ENCODE measurements around the gene SLC2A10.

Gene SLC2A10

GRCh38 chr20:46709459-46710152 is at the start of gene SLC2A10:
Gene SLC2A10 (plus strand): TSS chr20:46709649. CDS start chr20:46709737, 88 bp downstream.
- TF ChIP-seq GATA3 (IDR thresholded peaks at IDR 0.05; ENCODE audit: low read depth, low read length): no peak
- no peak for TF ChIP-seq GATA2 (IDR thresholded peaks at IDR 0.05; ENCODE audit: low read depth, low read length)

- TF ChIP-seq GATA3 (IDR thresholded peaks at IDR 0.05; ENCODE audit: low read depth, low read length) (no peak), GATA2 (IDR thresholded peaks at IDR 0.05; ENCODE audit: low read depth, low read length) (no peak)
Observed at GRCh38 chr20:46660487-46660886, 49.0 kb upstream of the SLC2A10 start.

- TF ChIP-seq GATA2 (IDR thresholded peaks at IDR 0.05; ENCODE audit: low read depth, low read length) (no peak), GATA3 (IDR thresholded peaks at IDR 0.05; ENCODE audit: low read depth, low read length) (no peak)
Observed at GRCh38 chr20:46661659-46662058, 47.8 kb upstream of the SLC2A10 start.

GRCh38 chr20:46663531-46663930 is 45.9 kb upstream of the SLC2A10 start:
- TF ChIP-seq GATA2 (IDR thresholded peaks at IDR 0.05; ENCODE audit: low read depth, low read length) (no peak), GATA3 (IDR thresholded peaks at IDR 0.05; ENCODE audit: low read depth, low read length) (no peak)

GRCh38 chr20:46665602-46666001 is 43.8 kb upstream of the SLC2A10 start:
- no peak for TF ChIP-seq GATA2 (IDR thresholded peaks at IDR 0.05; ENCODE audit: low read depth, low read length)
- no peak for TF ChIP-seq GATA3 (IDR thresholded peaks at IDR 0.05; ENCODE audit: low read depth, low read length)

- TF ChIP-seq GATA3 (IDR thresholded peaks at IDR 0.05; ENCODE audit: low read depth, low read length) (no peak), GATA2 (IDR thresholded peaks at IDR 0.05; ENCODE audit: low read depth, low read length) (no peak)
Observed at GRCh38 chr20:46666306-46666705, 43.1 kb upstream of the SLC2A10 start.

- TF ChIP-seq GATA3 (IDR thresholded peaks at IDR 0.05; ENCODE audit: low read depth, low read length): no peak
- no peak for TF ChIP-seq GATA2 (IDR thresholded peaks at IDR 0.05; ENCODE audit: low read depth, low read length)
Observed at GRCh38 chr20:46666818-46667515, 42.5 kb upstream of the SLC2A10 start.

GRCh38 chr20:46670228-46670584 is 39.2 kb upstream of the SLC2A10 start:
- TF ChIP-seq GATA3 (IDR thresholded peaks at IDR 0.05; ENCODE audit: low read depth, low read length) (no peak), GATA2 (IDR thresholded peaks at IDR 0.05; ENCODE audit: low read depth, low read length) (no peak)

- TF ChIP-seq GATA3 (IDR thresholded peaks at IDR 0.05; ENCODE audit: low read depth, low read length) (no peak), GATA2 (IDR thresholded peaks at IDR 0.05; ENCODE audit: low read depth, low read length) (no peak)
Observed at GRCh38 chr20:46670585-46671584, 38.6 kb upstream of the SLC2A10 start.

GRCh38 chr20:46671866-46672542 is 37.4 kb upstream of the SLC2A10 start:
- TF ChIP-seq GATA2 (IDR thresholded peaks at IDR 0.05; ENCODE audit: low read depth, low read length): no peak

- TF ChIP-seq GATA3 (IDR thresholded peaks at IDR 0.05; ENCODE audit: low read depth, low read length): no peak
- no peak for TF ChIP-seq GATA2 (IDR thresholded peaks at IDR 0.05; ENCODE audit: low read depth, low read length)
Observed at GRCh38 chr20:46672543-46673148, 36.8 kb upstream of the SLC2A10 start.

- TF ChIP-seq GATA3 (IDR thresholded peaks at IDR 0.05; ENCODE audit: low read depth, low read length) (no peak), GATA2 (IDR thresholded peaks at IDR 0.05; ENCODE audit: low read depth, low read length) (no peak)
Observed at GRCh38 chr20:46673394-46674252, 35.8 kb upstream of the SLC2A10 start.

All from SH-SY5Y (cell line).